ENCODE results near the gene CITED4.

GRCh38 chr1:40842207-40842606, 20.0 kb downstream of the CITED4 start:
- TF ChIP-seq, protein P1, sequence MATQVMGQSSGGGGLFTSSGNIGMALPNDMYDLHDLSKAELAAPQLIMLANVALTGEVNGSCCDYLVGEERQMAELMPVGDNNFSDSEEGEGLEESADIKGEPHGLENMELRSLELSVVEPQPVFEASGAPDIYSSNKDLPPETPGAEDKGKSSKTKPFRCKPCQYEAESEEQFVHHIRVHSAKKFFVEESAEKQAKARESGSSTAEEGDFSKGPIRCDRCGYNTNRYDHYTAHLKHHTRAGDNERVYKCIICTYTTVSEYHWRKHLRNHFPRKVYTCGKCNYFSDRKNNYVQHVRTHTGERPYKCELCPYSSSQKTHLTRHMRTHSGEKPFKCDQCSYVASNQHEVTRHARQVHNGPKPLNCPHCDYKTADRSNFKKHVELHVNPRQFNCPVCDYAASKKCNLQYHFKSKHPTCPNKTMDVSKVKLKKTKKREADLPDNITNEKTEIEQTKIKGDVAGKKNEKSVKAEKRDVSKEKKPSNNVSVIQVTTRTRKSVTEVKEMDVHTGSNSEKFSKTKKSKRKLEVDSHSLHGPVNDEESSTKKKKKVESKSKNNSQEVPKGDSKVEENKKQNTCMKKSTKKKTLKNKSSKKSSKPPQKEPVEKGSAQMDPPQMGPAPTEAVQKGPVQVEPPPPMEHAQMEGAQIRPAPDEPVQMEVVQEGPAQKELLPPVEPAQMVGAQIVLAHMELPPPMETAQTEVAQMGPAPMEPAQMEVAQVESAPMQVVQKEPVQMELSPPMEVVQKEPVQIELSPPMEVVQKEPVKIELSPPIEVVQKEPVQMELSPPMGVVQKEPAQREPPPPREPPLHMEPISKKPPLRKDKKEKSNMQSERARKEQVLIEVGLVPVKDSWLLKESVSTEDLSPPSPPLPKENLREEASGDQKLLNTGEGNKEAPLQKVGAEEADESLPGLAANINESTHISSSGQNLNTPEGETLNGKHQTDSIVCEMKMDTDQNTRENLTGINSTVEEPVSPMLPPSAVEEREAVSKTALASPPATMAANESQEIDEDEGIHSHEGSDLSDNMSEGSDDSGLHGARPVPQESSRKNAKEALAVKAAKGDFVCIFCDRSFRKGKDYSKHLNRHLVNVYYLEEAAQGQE (IDR thresholded peaks at IDR 0.05; ENCODE audit: low read depth, low read length) = no peak
- TF ChIP-seq, protein P2, sequence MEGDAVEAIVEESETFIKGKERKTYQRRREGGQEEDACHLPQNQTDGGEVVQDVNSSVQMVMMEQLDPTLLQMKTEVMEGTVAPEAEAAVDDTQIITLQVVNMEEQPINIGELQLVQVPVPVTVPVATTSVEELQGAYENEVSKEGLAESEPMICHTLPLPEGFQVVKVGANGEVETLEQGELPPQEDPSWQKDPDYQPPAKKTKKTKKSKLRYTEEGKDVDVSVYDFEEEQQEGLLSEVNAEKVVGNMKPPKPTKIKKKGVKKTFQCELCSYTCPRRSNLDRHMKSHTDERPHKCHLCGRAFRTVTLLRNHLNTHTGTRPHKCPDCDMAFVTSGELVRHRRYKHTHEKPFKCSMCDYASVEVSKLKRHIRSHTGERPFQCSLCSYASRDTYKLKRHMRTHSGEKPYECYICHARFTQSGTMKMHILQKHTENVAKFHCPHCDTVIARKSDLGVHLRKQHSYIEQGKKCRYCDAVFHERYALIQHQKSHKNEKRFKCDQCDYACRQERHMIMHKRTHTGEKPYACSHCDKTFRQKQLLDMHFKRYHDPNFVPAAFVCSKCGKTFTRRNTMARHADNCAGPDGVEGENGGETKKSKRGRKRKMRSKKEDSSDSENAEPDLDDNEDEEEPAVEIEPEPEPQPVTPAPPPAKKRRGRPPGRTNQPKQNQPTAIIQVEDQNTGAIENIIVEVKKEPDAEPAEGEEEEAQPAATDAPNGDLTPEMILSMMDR (IDR thresholded peaks at IDR 0.05) = no peak
- TF ChIP-seq PBX3 (IDR thresholded peaks at IDR 0.05) = no peak
- TF ChIP-seq GATA2 (CRISPR knock-in tag; IDR thresholded peaks at IDR 0.05) = no peak
- TF ChIP-seq POLR2AphosphoS5 (IDR thresholded peaks at IDR 0.05; ENCODE audit: low read depth, low read length) = no peak
- no peak for TF ChIP-seq FOXJ3 (CRISPR knock-in tag; IDR thresholded peaks at IDR 0.05)
